ES-I3 (cell line): ENCODE results near the gene CDC42BPB.

Experiments
- H3K36me3 ChIP-seq: 2 replicates; pipeline ENCODE4 v1.6.1; 2013; ENCODE audit warnings: mild to moderate bottlenecking, low read length, control low read depth, moderate library complexity; ENCODE audit not compliant: insufficient read depth
- H3K4me1 ChIP-seq: 2 replicates; pipeline ENCODE4 v1.6.1; 2013; ENCODE audit warnings: mild to moderate bottlenecking, control low read depth, low read length; ENCODE audit not compliant: insufficient read depth
- H3K9ac ChIP-seq: 2 replicates; pipeline ENCODE4 v1.6.1; 2013; ENCODE audit warnings: low read depth, mild to moderate bottlenecking, low read length, moderate library complexity
- H3K9me3 ChIP-seq: 2 replicates; pipeline ENCODE4 v1.6.1; 2013; ENCODE audit warnings: mild to moderate bottlenecking, low read length, moderate library complexity; ENCODE audit not compliant: control insufficient read depth, insufficient read depth

The CDC42BPB gene

DNA sequence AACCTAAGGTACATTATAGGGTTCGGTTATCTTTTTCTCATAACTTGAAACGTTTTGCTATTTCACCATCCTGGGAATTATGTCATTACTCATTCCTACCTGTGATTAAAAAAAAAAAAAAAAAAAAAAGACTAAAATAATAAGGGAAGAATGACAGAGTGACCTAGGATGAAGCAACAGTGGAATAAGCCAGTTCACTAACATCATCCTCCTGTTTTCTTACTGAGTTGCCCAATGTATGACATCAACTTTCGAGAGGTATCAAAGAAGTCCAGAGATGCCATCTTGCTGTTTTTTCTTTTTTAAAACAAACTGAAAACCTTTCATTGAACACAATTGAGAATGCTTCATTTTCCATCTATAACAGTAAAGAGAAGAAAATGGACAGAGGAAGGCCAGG, 92.1 kb downstream of the CDC42BPB start:
- Histone ChIP-seq H3K9ac (no peak overlapping the region), H3K36me3 (peaks cover 40% of the 10 kb centered on the region), H3K9me3 (no peaks in the 10 kb centered on the region), H3K4me1 (no peaks in the 10 kb centered on the region)

- Histone ChIP-seq H3K4me1 (no peaks in the 10 kb centered on the region), H3K36me3 (peaks cover 39% of the 10 kb centered on the region), H3K9ac (no peak overlapping the region), H3K9me3 (no peaks in the 10 kb centered on the region)
Observed at GRCh38 chr14:102964152-102964730, 93.1 kb downstream of the CDC42BPB start.

- H3K36me3 ChIP-seq = peaks cover 36% of the 10 kb centered on the region
- H3K9ac ChIP-seq = no peak overlapping the region
- no peaks in the 10 kb centered on the region for H3K4me1 ChIP-seq
- no peaks in the 10 kb centered on the region for H3K9me3 ChIP-seq
Observed at GRCh38 chr14:102962111-102962627, 95.2 kb downstream of the CDC42BPB start.

- Histone ChIP-seq H3K36me3 (peaks cover 33% of the 10 kb centered on the region), H3K4me1 (no peaks in the 10 kb centered on the region), H3K9ac (no peak overlapping the region), H3K9me3 (no peaks in the 10 kb centered on the region)
Observed at GRCh38 chr14:102958461-102958860, 98.9 kb downstream of the CDC42BPB start.

DNA sequence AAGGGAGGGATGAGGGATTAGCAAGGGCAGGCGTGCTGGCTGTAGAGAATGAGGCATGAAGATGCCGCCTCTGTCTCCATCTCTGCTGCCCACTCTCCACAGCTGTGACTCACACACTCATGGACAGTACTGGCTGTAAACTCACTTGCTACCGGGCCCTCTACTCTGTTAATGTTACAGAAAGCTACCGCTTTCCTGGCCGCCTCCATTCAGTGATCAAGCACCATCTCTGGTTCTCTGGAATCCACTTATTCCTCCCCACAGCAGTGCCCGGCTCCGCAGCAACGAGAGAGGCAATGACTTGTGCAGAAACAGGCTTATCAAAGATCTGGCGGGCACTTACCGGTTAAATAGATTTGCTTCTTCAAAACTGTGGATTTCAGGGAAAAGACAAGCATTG, 100.1 kb downstream of the CDC42BPB start:
- peaks cover 27% of the 10 kb centered on the region for H3K36me3 ChIP-seq
- no peaks in the 10 kb centered on the region; the same call in 1 of the 2 replicates for H3K4me1 ChIP-seq
- no peak overlapping the region for H3K9ac ChIP-seq
- H3K9me3 ChIP-seq = no peaks in the 10 kb centered on the region

- Histone ChIP-seq H3K9me3 (no peaks in the 10 kb centered on the region), H3K36me3 (peaks cover 22% of the 10 kb centered on the region), H3K4me1 (no peaks in the 10 kb centered on the region; the same call in 1 of the 2 replicates), H3K9ac (no peak overlapping the region)
Observed at GRCh38 chr14:102955636-102956408, 101.5 kb downstream of the CDC42BPB start.

DNA sequence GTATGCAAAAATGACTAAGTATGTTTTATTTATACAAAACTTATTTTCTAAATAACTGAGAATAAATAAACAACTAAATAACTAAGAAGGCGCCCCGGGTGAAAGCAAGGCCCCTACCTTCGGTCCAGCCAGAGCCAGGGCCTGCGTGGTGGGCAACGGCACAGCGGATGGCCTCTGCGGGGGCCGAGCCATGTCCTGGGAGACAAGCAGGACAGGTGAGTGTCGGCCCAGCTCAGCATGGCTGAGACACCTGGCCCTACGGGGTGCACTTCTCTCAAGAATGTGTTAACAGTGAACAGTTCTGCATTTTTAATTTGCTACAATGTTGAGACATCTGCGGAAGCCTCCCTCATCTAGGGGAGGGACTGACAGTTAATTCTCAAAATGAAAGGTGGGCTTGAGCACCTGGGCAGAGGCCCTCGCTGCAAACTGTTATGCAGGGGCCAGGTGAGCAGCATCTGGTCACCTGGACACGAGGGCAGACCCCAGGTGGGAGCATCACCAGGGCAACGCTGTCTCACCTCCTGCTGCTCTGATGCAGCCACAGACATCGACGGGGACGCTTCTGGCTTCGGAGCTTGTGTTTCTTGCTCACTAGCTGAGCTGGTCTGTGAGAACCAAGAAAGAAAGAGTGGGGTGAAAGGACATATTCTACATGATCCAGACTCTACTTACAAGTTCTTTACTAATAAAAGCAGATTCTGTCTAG, 103.1 kb downstream of the CDC42BPB start:
- Histone ChIP-seq H3K9ac (no peak overlapping the region), H3K9me3 (no peaks in the 10 kb centered on the region), H3K4me1 (no peaks in the 10 kb centered on the region; the same call in 1 of the 2 replicates), H3K36me3 (peaks cover 29% of the 10 kb centered on the region)

DNA sequence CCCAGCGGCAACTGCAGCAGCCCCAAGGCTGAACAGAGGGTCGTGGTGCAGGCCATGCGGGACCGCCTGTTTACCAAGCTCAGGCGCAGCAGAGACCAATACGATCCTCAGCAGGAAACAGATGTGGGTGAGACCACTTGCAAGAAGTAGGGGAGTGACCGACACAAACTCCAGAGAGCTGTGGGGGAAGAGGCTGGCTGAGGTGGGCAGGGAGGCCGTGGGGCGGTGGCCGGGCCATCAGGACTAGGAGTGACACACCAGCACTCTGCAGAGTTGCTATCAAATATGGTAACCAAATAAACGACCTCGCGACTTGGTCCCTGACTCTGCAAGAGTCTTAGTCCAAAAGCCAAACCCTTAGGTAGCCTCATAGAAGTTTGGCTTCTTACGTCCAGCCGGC, 104.2 kb downstream of the CDC42BPB start:
- peaks cover 30% of the 10 kb centered on the region for H3K36me3 ChIP-seq
- H3K4me1 ChIP-seq = no peaks in the 10 kb centered on the region; the same call in 1 of the 2 replicates
- no peaks in the 10 kb centered on the region for H3K9me3 ChIP-seq
- no peak overlapping the region for H3K9ac ChIP-seq

DNA sequence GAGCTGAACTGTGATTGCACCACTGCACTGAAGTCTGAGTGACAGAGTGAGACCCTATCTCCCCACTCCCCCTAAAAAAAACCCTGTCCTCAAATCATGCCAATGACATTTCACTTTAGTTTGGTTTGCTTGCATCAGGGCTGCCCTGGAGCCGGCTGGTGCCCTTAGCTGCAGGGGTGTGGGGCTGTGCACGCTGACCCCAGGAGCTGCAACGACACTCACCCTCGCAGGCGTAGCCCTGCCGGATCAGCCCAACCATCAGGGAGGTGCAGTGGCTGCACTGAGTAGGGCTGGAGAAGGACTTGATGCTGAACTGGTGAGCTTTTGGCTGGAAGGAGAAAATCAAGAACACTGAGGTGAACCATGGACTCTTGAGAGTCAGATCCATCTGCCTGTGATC, 105.1 kb downstream of the CDC42BPB start:
- H3K4me1 ChIP-seq = no peaks in the 10 kb centered on the region; the same call in 1 of the 2 replicates
- peaks cover 23% of the 10 kb centered on the region for H3K36me3 ChIP-seq
- no peak overlapping the region for H3K9ac ChIP-seq
- H3K9me3 ChIP-seq = no peaks in the 10 kb centered on the region

DNA sequence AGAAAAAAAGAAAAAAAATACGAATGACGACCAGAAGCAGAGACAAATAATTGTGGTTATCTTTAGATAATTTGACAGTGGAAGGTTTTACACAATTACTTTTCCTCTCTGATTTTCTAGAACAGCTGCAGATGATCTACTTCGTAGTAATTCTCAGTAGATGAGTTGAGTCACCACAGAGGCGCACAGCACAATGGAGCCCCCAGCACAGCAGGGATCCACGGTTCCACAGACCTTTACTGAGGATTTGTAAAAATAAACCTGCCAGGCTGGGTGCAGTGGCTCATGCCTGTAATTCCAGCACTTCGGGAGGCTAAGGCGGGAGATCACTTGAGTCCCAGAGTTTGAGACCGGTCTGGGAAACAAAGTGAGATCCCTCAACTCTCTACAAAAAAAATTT, 105.5 kb downstream of the CDC42BPB start:
- Histone ChIP-seq H3K9me3 (no peaks in the 10 kb centered on the region), H3K36me3 (peaks cover 24% of the 10 kb centered on the region), H3K9ac (no peak overlapping the region), H3K4me1 (no peaks in the 10 kb centered on the region; the same call in 1 of the 2 replicates)

DNA sequence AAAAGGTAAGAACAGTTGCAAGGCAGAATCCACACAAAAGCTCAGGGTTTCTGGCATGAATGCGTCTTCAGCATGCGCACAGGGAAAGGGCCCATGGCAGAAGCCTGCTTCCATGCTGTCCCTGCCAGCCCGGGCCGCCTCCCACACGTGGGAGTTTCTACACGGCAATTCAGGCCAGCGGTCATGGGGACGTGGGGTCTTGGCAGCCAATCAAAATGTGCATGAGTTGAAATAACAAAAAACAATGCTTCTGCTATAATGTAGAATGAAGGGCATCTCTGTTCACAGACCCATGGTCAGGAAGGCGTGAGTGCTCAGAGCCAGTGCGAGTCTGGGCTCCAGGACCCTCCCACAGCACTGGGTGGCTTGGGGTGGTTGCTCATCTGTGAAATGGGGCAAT, 106.3 kb downstream of the CDC42BPB start:
- Histone ChIP-seq H3K9ac (no peak overlapping the region), H3K4me1 (no peaks in the 10 kb centered on the region; the same call in 1 of the 2 replicates), H3K36me3 (peaks cover 20% of the 10 kb centered on the region), H3K9me3 (no peaks in the 10 kb centered on the region)

DNA sequence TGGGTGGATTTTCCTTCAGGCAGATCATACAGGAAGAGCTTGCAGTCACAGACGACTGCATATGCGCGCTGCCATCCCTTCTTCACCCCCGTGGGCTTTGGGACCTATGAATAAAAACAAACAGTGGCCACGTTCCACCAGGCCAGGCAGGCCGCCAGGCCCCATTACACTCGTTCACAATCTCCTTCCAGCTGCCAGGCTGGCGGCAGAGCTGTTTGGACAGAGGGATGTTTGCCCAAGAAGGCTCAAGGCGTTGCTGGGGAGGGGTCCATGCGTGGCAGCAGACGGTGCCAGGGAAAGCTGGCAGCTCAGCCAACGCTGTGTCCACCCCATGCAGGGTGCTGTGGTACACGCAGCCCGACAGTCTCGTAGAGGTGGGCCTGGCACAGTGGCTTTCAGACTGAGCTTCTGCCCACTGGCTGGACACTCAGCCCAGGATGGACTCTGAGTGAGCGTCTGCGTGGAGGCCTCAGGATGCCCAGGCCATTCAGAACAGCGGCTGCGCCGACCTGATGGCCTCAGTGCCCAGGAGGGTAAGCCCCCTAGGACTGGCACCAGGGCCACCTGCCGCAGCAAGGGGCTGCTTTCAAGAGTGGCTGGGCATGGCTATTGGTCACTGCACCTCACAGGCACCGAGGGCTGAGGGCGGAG, 107.4 kb downstream of the CDC42BPB start:
- Histone ChIP-seq H3K4me1 (no peaks in the 10 kb centered on the region; the same call in 1 of the 2 replicates), H3K36me3 (peaks cover 23% of the 10 kb centered on the region), H3K9ac (no peak overlapping the region), H3K9me3 (no peaks in the 10 kb centered on the region)

DNA sequence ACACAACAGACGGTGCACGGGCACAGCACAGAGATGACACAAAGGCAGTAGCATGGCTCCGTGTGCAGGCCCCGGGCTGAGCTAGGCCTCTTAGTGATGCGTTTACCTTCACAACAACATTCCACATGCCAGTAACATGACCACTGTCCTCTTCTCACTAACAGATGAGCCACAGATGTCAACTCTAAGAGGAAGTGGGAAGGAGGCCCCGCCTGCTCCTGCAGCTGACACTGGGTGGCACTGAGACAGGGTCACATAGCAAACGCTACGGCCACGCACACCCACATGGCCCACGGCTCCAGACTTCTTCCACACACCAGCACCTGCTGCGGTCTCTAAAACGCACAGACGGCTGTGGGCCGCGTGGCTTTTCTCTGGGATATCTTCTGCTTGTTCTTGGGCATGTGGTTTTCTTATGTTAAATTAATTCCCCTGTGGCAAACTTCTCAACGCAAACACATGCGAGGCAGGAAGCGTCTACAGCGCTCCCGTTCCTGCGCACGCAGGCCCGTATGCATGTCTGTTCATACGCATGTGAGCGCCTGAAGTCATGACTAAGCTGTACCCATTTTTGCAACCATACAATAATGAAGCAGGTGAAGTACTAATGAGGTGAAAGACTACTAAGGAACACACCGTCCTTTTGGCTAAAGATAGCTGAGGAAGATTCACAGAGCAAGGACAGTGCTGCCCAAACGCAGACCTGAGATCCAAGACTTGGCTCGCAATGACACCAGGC, 108.1 kb downstream of the CDC42BPB start:
- no peak overlapping the region for H3K9ac ChIP-seq
- H3K9me3 ChIP-seq = no peaks in the 10 kb centered on the region
- no peaks in the 10 kb centered on the region; the same call in 1 of the 2 replicates for H3K4me1 ChIP-seq
- peaks cover 23% of the 10 kb centered on the region for H3K36me3 ChIP-seq
